Subcutaneous adipose tissue (tissue), 4 donors: ENCODE measurements around the gene NMNAT3. TPM values are rescaled to one million over a fixed set of nuclear protein-coding genes. Genes with fewer than 3 reads are reported as not detected.

Experiments used
- CTCF ChIP-seq: fragments of 450-650 bp; IDR thresholded peaks from one replicate; pipeline ENCODE4 v1.5.1; 2016; ENCODE audit warnings: low read depth, mild to moderate bottlenecking, control low read depth, antibody characterized with exemption, moderate library complexity
- total RNA-seq, 4 donors: library from RNA; depleted of rRNA; stranded (reverse); fragments of >200 nt; gene quantifications; one replicate each; pipeline ENCODE4 v1.1.0, GENCODE V29; 2016

NMNAT3 gene
- total RNA-seq, 4 donors from 2014 or later = 7.8 to 13.4 (median 9.1) TPM

- TF ChIP-seq CTCF = no peak
These were observed 139.0 kb downstream of the NMNAT3 start for GRCh38 chr3:139538733-139539132.

GRCh38 chr3:139537795-139538621 lies 139.8 kb downstream of the NMNAT3 start:
- TF ChIP-seq CTCF = no peak

- no peak for TF ChIP-seq CTCF
These were observed 140.4 kb downstream of the NMNAT3 start for GRCh38 chr3:139537361-139537760.

GRCh38 chr3:139534992-139535879 lies 142.5 kb downstream of the NMNAT3 start:
- no peak for TF ChIP-seq CTCF

- TF ChIP-seq CTCF = no peak
These were observed 143.3 kb downstream of the NMNAT3 start for GRCh38 chr3:139534455-139534812.

- no peak for TF ChIP-seq CTCF
These were observed 143.9 kb downstream of the NMNAT3 start for GRCh38 chr3:139533781-139534454.

GRCh38 chr3:139532976-139533375 lies 144.8 kb downstream of the NMNAT3 start:
- no peak for TF ChIP-seq CTCF
